Ascending aorta (tissue), 2 donors: ENCODE measurements around the gene XRN2. TPM values are rescaled to one million over a fixed set of nuclear protein-coding genes. Genes with fewer than 3 reads are reported as not detected.
A peak's percentile ranks its signal among the peaks of the same experiment; 100 is the strongest.

ENCODE experiments used
- DNase-seq, 2 donors: peaks; one replicate each; pipeline ENCODE4 v3.0.0-alpha.2; 2019; ENCODE audit warnings: low spot score in 2 of 2
- H3K27ac ChIP-seq, 2 donors: fragments of 200-600 bp; sonication (generic); one replicate each; pipeline ENCODE4 v1.5.1; 2016 to 2017; ENCODE audit warnings: mild to moderate bottlenecking in 1 of 2
- H3K27me3 ChIP-seq: fragments of 200-600 bp; sonication (generic); one replicate; pipeline ENCODE4 v1.5.1; 2017
- H3K36me3 ChIP-seq, 2 donors: fragments of 200-600 bp; sonication (generic); one replicate each; pipeline ENCODE4 v1.5.1; 2016
- H3K4me1 ChIP-seq, 2 donors: fragments of 200-600 bp; sonication (generic); one replicate each; pipeline ENCODE4 v1.5.1; 2016 to 2017; ENCODE audit warnings: mild to moderate bottlenecking in 1 of 2
- H3K4me3 ChIP-seq, 2 donors: fragments of 200-600 bp; sonication (generic); one replicate each; pipeline ENCODE4 v1.5.1; 2016 to 2017; ENCODE audit warnings: mild to moderate bottlenecking in 1 of 2
- H3K9me3 ChIP-seq, 2 donors: fragments of 200-600 bp; sonication (generic); one replicate each; pipeline ENCODE4 v1.5.1; 2016
- CTCF ChIP-seq, 3 experiments: fragments of 200-600 bp in 2 of 3; fragments of 450-650 bp in 1 of 3; sonication (generic) in 2 of 3; IDR thresholded peaks; one replicate each; pipeline ENCODE4 v1.5.1; 2016 to 2019; ENCODE audit warnings: antibody characterized with exemption in 3 of 3, mild to moderate bottlenecking in 1 of 3, moderate library complexity in 1 of 3
- intact Hi-C: fragments of 100-400 bp; cut with DNase I; formaldehyde crosslinking; loops from one replicate; pipeline ENCODE4 v1.15.1; 2023
- total RNA-seq: library from RNA; depleted of rRNA; stranded (reverse); fragments of >200 nt; gene quantifications from one replicate; pipeline ENCODE4 v1.1.0, GENCODE V29; 2016

Gene XRN2
- total RNA-seq, result 19.5 TPM

GRCh38 chr20:21303061-21303871, at the start of gene XRN2:
TSS of gene XRN2 (plus strand) at chr20:21303331. CDS start at chr20:21303399, 68 bp downstream.
- Histone ChIP-seq H3K27me3 (no peaks in the 10 kb centered on the region), H3K4me1 (peaks cover 4 to 7% of the 10 kb centered on the region in 2 donors), H3K36me3 (peaks cover 0 to 2% of the 10 kb centered on the region in 2 donors), H3K9me3 (no peaks in the 10 kb centered on the region), H3K27ac (peak within 1 kb of the TSS; percentile 94 to 98), H3K4me3 (peak within 1 kb of the TSS; percentile 76 to 80)
- peak in 1 of 3 experiments; percentile 12 for TF ChIP-seq CTCF (IDR thresholded peaks at IDR 0.05)
- DNase-seq, result peak; percentile 76 to 97
- intact Hi-C loops, result loop anchor here (2.0 to 5.0 kb wide), 3 partner anchors 121 to 590 kb away; partner anchors contain the start of gene RALGAPA2

GRCh38 chr20:21257192-21257591, 45.9 kb upstream of the XRN2 start:
- no peaks in the 10 kb centered on the region for H3K9me3 ChIP-seq
- no peaks in the 10 kb centered on the region for H3K36me3 ChIP-seq
- no peak for DNase-seq
- no peaks in the 10 kb centered on the region for H3K4me1 ChIP-seq
- intact Hi-C loops, result no loop called here
- H3K4me3 ChIP-seq, result no peak overlapping the region
- no peaks in the 10 kb centered on the region for H3K27me3 ChIP-seq
- H3K27ac ChIP-seq, result no peak overlapping the region
- TF ChIP-seq CTCF (IDR thresholded peaks at IDR 0.05), result no peak

- Histone ChIP-seq H3K27me3 (no peaks in the 10 kb centered on the region), H3K4me1 (no peaks in the 10 kb centered on the region), H3K36me3 (no peaks in the 10 kb centered on the region), H3K4me3 (no peak overlapping the region), H3K9me3 (no peaks in the 10 kb centered on the region), H3K27ac (no peak overlapping the region)
- no peak for DNase-seq
- intact Hi-C loops, result no loop called here
- no peak for TF ChIP-seq CTCF (IDR thresholded peaks at IDR 0.05)
Observed at GRCh38 chr20:21258411-21258810, 44.7 kb upstream of the XRN2 start.

DNA sequence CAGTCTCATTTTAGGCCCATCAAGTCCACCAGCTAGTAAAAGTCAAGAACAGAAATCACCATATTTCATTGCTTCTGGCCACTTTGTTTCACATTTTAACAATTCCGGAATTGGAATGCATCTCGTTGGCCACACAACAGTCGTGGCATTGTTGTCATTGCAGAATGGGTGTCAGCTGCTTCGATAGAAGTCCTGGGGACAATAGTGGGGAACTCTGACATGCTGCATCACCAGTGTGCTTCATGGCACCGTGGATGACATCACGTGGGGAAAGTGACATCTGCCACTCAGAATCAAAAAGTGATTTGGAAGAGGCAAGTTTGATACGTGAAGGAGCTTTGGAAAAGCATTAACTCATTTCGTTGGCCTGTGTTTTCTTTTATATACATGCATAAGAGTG, 43.8 kb upstream of the XRN2 start:
- Histone ChIP-seq H3K4me3 (no peak overlapping the region), H3K36me3 (no peaks in the 10 kb centered on the region), H3K27me3 (no peaks in the 10 kb centered on the region), H3K4me1 (no peaks in the 10 kb centered on the region), H3K9me3 (no peaks in the 10 kb centered on the region), H3K27ac (no peak overlapping the region)
- intact Hi-C loops, result no loop called here
- TF ChIP-seq CTCF (IDR thresholded peaks at IDR 0.05), result no peak
- DNase-seq, result no peak

- H3K36me3 ChIP-seq, result no peaks in the 10 kb centered on the region
- H3K4me1 ChIP-seq, result no peaks in the 10 kb centered on the region
- no peak for TF ChIP-seq CTCF (IDR thresholded peaks at IDR 0.05)
- intact Hi-C loops, result no loop called here
- H3K27ac ChIP-seq, result no peak overlapping the region
- no peaks in the 10 kb centered on the region for H3K9me3 ChIP-seq
- no peak overlapping the region for H3K4me3 ChIP-seq
- DNase-seq, result no peak
- H3K27me3 ChIP-seq, result no peaks in the 10 kb centered on the region
Observed at GRCh38 chr20:21262812-21263211, 40.3 kb upstream of the XRN2 start.
